Measurements from ENCODE around the gene SMYD3.

DNA sequence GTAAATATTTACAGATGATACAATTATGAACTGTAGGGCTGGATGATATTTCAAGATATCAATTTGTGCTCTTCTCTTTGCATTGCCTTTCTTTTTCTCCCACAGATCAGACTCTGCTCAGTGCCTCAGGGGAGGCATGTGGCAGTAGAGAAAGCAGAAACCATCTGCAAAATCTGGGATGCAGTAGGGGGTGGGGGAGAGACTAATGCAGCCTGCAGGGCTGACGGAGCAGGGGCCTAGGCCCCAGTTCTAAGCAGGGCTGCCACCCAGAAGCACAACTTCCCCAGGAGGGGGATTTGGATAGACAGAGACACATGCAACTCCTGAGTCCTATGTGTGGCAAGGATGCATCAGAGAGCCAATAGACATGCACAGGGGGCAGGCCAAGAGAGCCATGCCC lies 511.6 kb downstream of the SMYD3 start:
- TF ChIP-seq, protein P1, sequence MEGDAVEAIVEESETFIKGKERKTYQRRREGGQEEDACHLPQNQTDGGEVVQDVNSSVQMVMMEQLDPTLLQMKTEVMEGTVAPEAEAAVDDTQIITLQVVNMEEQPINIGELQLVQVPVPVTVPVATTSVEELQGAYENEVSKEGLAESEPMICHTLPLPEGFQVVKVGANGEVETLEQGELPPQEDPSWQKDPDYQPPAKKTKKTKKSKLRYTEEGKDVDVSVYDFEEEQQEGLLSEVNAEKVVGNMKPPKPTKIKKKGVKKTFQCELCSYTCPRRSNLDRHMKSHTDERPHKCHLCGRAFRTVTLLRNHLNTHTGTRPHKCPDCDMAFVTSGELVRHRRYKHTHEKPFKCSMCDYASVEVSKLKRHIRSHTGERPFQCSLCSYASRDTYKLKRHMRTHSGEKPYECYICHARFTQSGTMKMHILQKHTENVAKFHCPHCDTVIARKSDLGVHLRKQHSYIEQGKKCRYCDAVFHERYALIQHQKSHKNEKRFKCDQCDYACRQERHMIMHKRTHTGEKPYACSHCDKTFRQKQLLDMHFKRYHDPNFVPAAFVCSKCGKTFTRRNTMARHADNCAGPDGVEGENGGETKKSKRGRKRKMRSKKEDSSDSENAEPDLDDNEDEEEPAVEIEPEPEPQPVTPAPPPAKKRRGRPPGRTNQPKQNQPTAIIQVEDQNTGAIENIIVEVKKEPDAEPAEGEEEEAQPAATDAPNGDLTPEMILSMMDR (IDR thresholded peaks at IDR 0.05; ENCODE audit: low read length) = no peak
- TF ChIP-seq EZH2 (optimal IDR thresholded peaks at IDR 0.05; ENCODE audit: low read depth, low read length) = no peak
